ENCODE data around the gene VPS26C.

The VPS26C gene

DNA sequence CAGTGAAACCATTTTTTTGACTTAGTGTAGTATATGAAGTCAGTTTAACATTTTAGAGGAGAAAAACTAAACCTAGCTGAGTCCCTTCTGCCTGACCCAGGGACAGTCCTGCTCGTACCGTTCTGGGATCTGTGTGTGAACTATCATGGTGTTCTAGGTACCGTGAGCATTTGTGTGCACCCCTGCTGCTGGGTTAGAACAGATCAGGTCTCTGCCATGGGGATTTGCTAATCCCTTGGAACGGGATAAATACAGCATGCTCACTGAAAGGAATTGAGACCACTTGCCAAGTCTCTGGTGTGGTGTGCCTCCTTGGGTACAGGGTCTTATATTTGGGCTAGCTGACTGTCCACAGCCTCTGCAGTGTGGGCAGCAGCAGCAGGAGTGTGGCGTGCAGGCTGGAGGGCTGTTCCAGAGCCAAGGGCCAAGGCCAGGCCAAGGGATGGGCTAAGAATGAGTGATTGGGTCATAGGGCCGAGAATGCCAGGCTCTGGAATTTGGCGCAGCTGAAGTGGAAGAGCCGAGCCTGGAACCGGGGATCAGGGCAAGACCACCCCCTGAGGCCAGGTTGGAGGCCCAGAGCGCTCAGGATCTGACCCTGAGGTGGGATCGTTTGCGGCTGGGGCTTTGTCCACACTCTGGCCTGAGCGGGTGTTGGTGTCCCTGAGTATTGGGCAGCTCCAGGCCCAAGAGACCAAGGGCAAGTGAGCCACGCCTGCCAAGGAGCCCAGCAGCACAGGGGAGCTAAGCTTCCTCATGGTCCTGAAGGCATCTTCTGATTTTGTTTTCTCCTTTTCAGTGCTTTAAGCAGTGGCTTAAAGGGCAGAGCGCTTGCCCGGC, 66.3 kb downstream of the VPS26C start:
- no peaks in the 10 kb centered on the region for H3K9me2 ChIP-seq (replicated peaks; ENCODE audit: insufficient read depth, low read length)
- no peaks in the 10 kb centered on the region for H3K4me1 ChIP-seq (ENCODE audit: low read length)
- TF ChIP-seq EZH2 (optimal IDR thresholded peaks at IDR 0.05; ENCODE audit: low read depth, low read length) (no peak), EZH2phosphoT487 (IDR thresholded peaks at IDR 0.05; ENCODE audit: low read length) (no peak)
- TF ChIP-seq, protein P1, sequence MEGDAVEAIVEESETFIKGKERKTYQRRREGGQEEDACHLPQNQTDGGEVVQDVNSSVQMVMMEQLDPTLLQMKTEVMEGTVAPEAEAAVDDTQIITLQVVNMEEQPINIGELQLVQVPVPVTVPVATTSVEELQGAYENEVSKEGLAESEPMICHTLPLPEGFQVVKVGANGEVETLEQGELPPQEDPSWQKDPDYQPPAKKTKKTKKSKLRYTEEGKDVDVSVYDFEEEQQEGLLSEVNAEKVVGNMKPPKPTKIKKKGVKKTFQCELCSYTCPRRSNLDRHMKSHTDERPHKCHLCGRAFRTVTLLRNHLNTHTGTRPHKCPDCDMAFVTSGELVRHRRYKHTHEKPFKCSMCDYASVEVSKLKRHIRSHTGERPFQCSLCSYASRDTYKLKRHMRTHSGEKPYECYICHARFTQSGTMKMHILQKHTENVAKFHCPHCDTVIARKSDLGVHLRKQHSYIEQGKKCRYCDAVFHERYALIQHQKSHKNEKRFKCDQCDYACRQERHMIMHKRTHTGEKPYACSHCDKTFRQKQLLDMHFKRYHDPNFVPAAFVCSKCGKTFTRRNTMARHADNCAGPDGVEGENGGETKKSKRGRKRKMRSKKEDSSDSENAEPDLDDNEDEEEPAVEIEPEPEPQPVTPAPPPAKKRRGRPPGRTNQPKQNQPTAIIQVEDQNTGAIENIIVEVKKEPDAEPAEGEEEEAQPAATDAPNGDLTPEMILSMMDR (IDR thresholded peaks at IDR 0.05; ENCODE audit: low read length) = no peak
- H4K20me1 ChIP-seq (ENCODE audit: insufficient read depth, low read length) = no peaks in the 10 kb centered on the region
- H3K27ac ChIP-seq (ENCODE audit: low read length) = no peak overlapping the region
- no peaks in the 10 kb centered on the region for H3K79me2 ChIP-seq (ENCODE audit: low read length)
- H3F3A ChIP-seq (ENCODE audit: insufficient read depth, low read length) = no peaks in the 10 kb centered on the region
- DNase-seq = no peak
- H3K9ac ChIP-seq (ENCODE audit: low read length) = no peak overlapping the region
- H3K4me3 ChIP-seq (ENCODE audit: low read length) = no peak overlapping the region
- H2AFZ ChIP-seq (ENCODE audit: low read length) = no peak overlapping the region
- no peak overlapping the region for H3K4me2 ChIP-seq (ENCODE audit: low read depth, low read length)
- no peaks in the 10 kb centered on the region for H3K9me3 ChIP-seq (replicated peaks; ENCODE audit: insufficient read depth, low read length)
- no peaks in the 10 kb centered on the region for H3K27me3 ChIP-seq (replicated peaks; ENCODE audit: insufficient read depth, low read length)
- H3K36me3 ChIP-seq (replicated peaks; ENCODE audit: insufficient read depth, low read length) = no peaks in the 10 kb centered on the region

DNA sequence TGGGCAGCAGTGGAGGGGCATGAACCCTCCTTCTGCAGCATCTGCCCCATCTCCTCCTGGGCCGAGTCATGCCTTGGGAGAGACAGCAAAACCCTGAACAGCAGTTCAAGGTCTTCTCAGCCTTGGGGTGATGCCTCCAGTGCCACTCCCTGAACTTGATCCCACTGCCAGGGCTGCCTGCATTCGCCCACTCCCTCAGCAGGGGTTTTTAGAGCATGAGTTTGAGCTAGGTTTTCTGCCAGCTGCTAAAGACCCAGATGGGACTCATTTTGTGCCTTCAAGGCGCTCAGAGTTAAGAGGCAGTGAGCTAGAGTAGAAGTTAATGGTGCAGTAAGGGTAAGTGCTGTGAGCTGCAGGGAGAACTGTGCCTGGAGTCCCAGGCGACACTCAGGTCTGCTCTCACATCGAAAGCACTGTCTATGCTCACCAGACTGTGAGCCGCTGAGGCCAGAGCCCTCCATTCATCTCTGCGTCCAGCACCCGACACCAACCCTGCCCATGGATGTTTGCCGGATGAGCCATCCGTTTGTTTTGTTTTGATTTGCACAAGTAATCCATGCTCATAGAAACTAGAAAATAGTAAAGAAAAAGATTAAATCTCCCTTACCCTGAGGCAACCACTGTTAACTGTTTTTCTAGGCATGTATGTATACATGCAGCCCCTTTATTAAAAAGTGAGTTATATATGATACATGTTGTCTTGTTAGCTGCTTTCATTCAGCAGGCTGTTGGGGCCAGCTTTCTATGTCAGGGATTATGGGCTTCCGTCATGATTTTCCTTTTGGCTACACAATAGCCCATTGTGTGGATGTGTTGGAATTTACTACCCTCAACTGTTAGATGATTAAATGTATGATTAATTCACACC, 67.8 kb downstream of the VPS26C start:
- H3K27me3 ChIP-seq (replicated peaks; ENCODE audit: insufficient read depth, low read length) = no peaks in the 10 kb centered on the region
- no peak overlapping the region for H3K4me2 ChIP-seq (ENCODE audit: low read depth, low read length)
- H3K36me3 ChIP-seq (replicated peaks; ENCODE audit: insufficient read depth, low read length) = no peaks in the 10 kb centered on the region
- DNase-seq = no peak
- no peak overlapping the region for H3K4me3 ChIP-seq (ENCODE audit: low read length)
- H2AFZ ChIP-seq (ENCODE audit: low read length) = no peak overlapping the region
- H3K9me3 ChIP-seq (replicated peaks; ENCODE audit: insufficient read depth, low read length) = no peaks in the 10 kb centered on the region
- TF ChIP-seq EZH2phosphoT487 (IDR thresholded peaks at IDR 0.05; ENCODE audit: low read length) = no peak
- TF ChIP-seq EZH2 (optimal IDR thresholded peaks at IDR 0.05; ENCODE audit: low read depth, low read length) = no peak
- TF ChIP-seq, protein P1 (IDR thresholded peaks at IDR 0.05; ENCODE audit: low read length) = no peak
- H3K27ac ChIP-seq (ENCODE audit: low read length) = no peak overlapping the region
- H3K9ac ChIP-seq (ENCODE audit: low read length) = no peak overlapping the region
- H4K20me1 ChIP-seq (ENCODE audit: insufficient read depth, low read length) = no peaks in the 10 kb centered on the region
- H3K79me2 ChIP-seq (ENCODE audit: low read length) = no peaks in the 10 kb centered on the region
- no peaks in the 10 kb centered on the region for H3K9me2 ChIP-seq (replicated peaks; ENCODE audit: insufficient read depth, low read length)
- no peaks in the 10 kb centered on the region for H3K4me1 ChIP-seq (ENCODE audit: low read length)
- no peaks in the 10 kb centered on the region for H3F3A ChIP-seq (ENCODE audit: insufficient read depth, low read length)

DNA sequence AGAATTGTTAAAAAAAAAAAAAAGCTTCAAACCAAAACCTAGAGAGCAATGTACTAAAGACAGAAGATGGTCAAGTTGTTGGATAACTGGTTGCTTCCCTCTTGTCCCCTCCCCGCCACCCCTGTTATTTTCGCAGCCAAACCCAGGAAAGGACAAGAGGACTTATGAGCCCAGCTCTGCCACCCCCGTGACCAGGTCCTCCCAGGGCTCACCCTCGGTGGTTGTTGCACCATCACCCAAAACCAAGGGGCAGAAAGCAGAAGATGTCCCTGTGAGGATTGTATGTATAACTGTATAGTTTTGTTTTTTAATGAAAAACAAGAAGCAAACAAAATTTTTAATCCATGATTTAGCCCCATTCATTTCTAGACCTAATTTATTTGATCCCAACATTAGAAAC, 69.4 kb downstream of the VPS26C start:
- H3K27ac ChIP-seq (ENCODE audit: low read length) = no peak overlapping the region
- no peak for DNase-seq

More for the DNA sequence above, 69.4 kb downstream of the VPS26C start:
- Histone ChIP-seq H3K9ac (ENCODE audit: low read length) (no peak overlapping the region), H3F3A (ENCODE audit: insufficient read depth, low read length) (no peaks in the 10 kb centered on the region), H3K79me2 (ENCODE audit: low read length) (no peaks in the 10 kb centered on the region), H2AFZ (ENCODE audit: low read length) (no peak overlapping the region), H3K4me2 (ENCODE audit: low read depth, low read length) (no peak overlapping the region), H4K20me1 (ENCODE audit: insufficient read depth, low read length) (no peaks in the 10 kb centered on the region), H3K9me2 (replicated peaks; ENCODE audit: insufficient read depth, low read length) (no peaks in the 10 kb centered on the region), H3K9me3 (replicated peaks; ENCODE audit: insufficient read depth, low read length) (no peaks in the 10 kb centered on the region), H3K27me3 (replicated peaks; ENCODE audit: insufficient read depth, low read length) (no peaks in the 10 kb centered on the region), H3K4me3 (ENCODE audit: low read length) (no peak overlapping the region), H3K4me1 (ENCODE audit: low read length) (no peaks in the 10 kb centered on the region), H3K36me3 (replicated peaks; ENCODE audit: insufficient read depth, low read length) (no peaks in the 10 kb centered on the region)
- TF ChIP-seq, protein P1 (IDR thresholded peaks at IDR 0.05; ENCODE audit: low read length) = no peak
- no peak for TF ChIP-seq EZH2 (optimal IDR thresholded peaks at IDR 0.05; ENCODE audit: low read depth, low read length)
- no peak for TF ChIP-seq EZH2phosphoT487 (IDR thresholded peaks at IDR 0.05; ENCODE audit: low read length)
